Loucy (cell line): ENCODE data around the gene DUSP3.
A peak's percentile ranks its signal among the peaks of the same experiment; 100 is the strongest.

ENCODE experiments used
- H2AFZ ChIP-seq: fragments of 200-600 bp; sonication (generic); 2 replicates; pipeline ENCODE4 v1.6.0; 2016; ENCODE audit warnings: antibody characterized with exemption, mild to moderate bottlenecking, low read length, moderate library complexity
- H3F3A ChIP-seq: fragments of 200-600 bp; 2 replicates; pipeline ENCODE4 v1.6.0; 2016; ENCODE audit warnings: antibody characterized with exemption, low read depth, mild to moderate bottlenecking
- H3K27me3 ChIP-seq: fragments of 200-600 bp; sonication (generic); 2 replicates; pipeline ENCODE4 v1.6.1; 2014; ENCODE audit warnings: low read length, mild to moderate bottlenecking; ENCODE audit not compliant: insufficient read depth, poor library complexity, severe bottlenecking
- H3K36me3 ChIP-seq: fragments of 200-600 bp; sonication (generic); 2 replicates; pipeline ENCODE4 v1.6.1; 2016; ENCODE audit warnings: low read length; ENCODE audit not compliant: insufficient read depth
- H3K4me1 ChIP-seq: fragments of 200-600 bp; sonication (generic); 2 replicates; pipeline ENCODE4 v1.5.1; 2014; ENCODE audit warnings: low read length, mild to moderate bottlenecking; ENCODE audit not compliant: insufficient read depth, poor library complexity, severe bottlenecking
- H3K4me2 ChIP-seq: fragments of 200-600 bp; sonication (generic); 2 replicates; pipeline ENCODE4 v1.6.0; 2014; ENCODE audit warnings: antibody characterized with exemption, low read length, low read depth, mild to moderate bottlenecking; ENCODE audit not compliant: poor library complexity, severe bottlenecking
- H3K4me3 ChIP-seq: fragments of 200-600 bp; sonication (generic); 2 replicates; pipeline ENCODE4 v1.5.1; 2014; ENCODE audit warnings: low read length, mild to moderate bottlenecking, mixed read lengths; ENCODE audit not compliant: poor library complexity, severe bottlenecking
- H3K79me2 ChIP-seq: fragments of 200-600 bp; sonication (generic); 2 replicates; pipeline ENCODE4 v1.6.1; 2014; ENCODE audit warnings: low read length; ENCODE audit not compliant: insufficient read depth
- H3K9ac ChIP-seq: fragments of 200-600 bp; sonication (generic); 2 replicates; pipeline ENCODE4 v1.6.0; 2014; ENCODE audit warnings: mild to moderate bottlenecking, low read depth, low read length, moderate library complexity; ENCODE audit not compliant: poor library complexity, severe bottlenecking
- H3K9me2 ChIP-seq: fragments of 200-600 bp; sonication (generic); replicated peaks from 2 replicates; pipeline ENCODE4 v1.6.1; 2016; ENCODE audit warnings: low read depth, low read length, mixed read lengths
- H3K9me3 ChIP-seq: fragments of 200-600 bp; sonication (generic); 2 replicates; pipeline ENCODE4 v1.6.1; 2014; ENCODE audit warnings: mild to moderate bottlenecking, antibody characterized with exemption, low read length, low read depth; ENCODE audit not compliant: insufficient read depth
- H4K20me1 ChIP-seq: fragments of 200-600 bp; sonication (generic); 2 replicates; pipeline ENCODE4 v1.6.0; 2014; ENCODE audit warnings: antibody characterized with exemption, low read length, mild to moderate bottlenecking; ENCODE audit not compliant: insufficient read depth, poor library complexity, severe bottlenecking
- EZH2phosphoT487 ChIP-seq: fragments of 200-600 bp; IDR thresholded peaks from 2 replicates; pipeline ENCODE4 v1.6.1; 2018; ENCODE audit warnings: antibody characterized with exemption, mild to moderate bottlenecking, moderate library complexity, borderline replicate concordance
- TF ChIP-seq, protein P1 (sequence below): fragments of 200-600 bp; sonication (generic); conservative IDR thresholded peaks from 2 replicates; pipeline ENCODE4 v1.5.1; 2014; ENCODE audit warnings: mild to moderate bottlenecking, antibody characterized with exemption, low read length

The DUSP3 gene

DNA sequence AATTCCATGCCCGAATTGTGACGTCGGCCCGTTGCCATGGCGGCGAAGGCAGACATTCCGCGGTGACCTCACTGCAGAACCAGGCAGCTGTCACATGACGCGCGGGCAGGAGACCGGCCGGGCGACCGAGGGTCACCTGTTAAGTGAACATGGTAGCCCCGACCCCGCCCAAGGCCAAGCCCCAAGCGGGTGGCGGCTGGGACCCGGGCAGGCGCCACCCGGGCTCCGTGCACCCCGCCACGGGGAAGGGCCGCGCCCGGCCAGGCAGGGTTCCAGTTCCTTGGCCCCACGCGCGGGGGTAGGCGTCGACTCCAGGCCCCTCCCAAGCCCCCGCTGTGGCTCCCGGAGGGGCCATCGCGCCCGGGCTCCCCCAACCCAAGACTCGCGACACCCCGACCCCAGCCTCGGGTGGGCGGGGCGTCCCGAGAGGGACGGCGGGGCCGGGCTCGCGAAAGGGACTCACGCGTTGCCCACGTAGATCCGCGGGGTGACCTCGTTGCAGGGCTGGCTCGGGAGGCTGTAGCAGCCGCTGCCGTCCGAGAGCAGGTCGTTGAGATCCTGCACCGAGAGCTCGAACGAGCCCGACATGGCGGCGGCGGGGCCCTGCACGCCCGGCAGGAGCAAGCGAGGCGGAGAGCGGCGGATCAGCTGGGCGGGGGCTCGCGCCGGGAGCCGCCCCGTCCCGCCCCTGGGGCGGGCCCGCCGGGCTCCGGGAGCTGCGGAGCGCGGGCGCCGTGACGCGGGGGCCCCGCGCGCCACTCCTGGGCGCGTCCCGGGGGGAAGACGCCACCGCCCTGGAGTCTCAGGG lies at the start of gene DUSP3:
DUSP3 (minus strand) TSS at position 641 of the 808 bp plus-strand sequence; CDS start at position 588, 53 bp downstream.
- TF ChIP-seq, protein P1, sequence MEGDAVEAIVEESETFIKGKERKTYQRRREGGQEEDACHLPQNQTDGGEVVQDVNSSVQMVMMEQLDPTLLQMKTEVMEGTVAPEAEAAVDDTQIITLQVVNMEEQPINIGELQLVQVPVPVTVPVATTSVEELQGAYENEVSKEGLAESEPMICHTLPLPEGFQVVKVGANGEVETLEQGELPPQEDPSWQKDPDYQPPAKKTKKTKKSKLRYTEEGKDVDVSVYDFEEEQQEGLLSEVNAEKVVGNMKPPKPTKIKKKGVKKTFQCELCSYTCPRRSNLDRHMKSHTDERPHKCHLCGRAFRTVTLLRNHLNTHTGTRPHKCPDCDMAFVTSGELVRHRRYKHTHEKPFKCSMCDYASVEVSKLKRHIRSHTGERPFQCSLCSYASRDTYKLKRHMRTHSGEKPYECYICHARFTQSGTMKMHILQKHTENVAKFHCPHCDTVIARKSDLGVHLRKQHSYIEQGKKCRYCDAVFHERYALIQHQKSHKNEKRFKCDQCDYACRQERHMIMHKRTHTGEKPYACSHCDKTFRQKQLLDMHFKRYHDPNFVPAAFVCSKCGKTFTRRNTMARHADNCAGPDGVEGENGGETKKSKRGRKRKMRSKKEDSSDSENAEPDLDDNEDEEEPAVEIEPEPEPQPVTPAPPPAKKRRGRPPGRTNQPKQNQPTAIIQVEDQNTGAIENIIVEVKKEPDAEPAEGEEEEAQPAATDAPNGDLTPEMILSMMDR, result no peak
- TF ChIP-seq EZH2phosphoT487, result no peak
- no peaks in the 10 kb centered on the region for H3F3A ChIP-seq
- H3K9me2 ChIP-seq, result no peaks in the 10 kb centered on the region
- no peaks in the 10 kb centered on the region for H3K79me2 ChIP-seq
- no peaks in the 10 kb centered on the region for H3K36me3 ChIP-seq
- no peaks in the 10 kb centered on the region for H4K20me1 ChIP-seq
- H3K9me3 ChIP-seq, result no peaks in the 10 kb centered on the region
- peak within 1 kb of the TSS; percentile 86 for H3K4me2 ChIP-seq
- peaks cover 32% of the 10 kb centered on the region for H3K27me3 ChIP-seq
- peaks cover 17% of the 10 kb centered on the region for H3K4me1 ChIP-seq
- H3K9ac ChIP-seq, result peak within 1 kb of the TSS; percentile 86
- peak within 1 kb of the TSS; percentile 94 for H3K4me3 ChIP-seq
- H2AFZ ChIP-seq, result peak within 1 kb of the TSS; percentile 99

DNA sequence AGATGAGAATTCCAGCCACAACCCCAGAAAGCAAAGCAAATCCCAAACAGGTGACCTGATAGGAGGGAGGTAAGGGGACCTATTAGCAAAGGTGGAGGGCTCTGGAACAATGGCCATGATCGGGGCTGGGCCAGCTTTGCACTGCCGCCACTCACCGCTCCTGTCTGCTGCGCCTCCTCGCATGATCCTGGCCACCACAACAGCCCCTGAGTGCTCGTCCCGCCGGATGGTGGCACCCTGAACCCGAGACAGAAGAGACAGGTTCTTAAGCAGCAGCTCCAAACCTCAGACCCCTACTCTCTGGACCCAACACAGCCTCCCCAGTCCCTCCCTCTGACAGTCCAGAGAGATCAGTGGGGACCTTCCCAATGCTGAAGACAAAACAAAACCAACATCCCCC lies 48.8 kb upstream of the DUSP3 start:
- TF ChIP-seq EZH2phosphoT487, result no peak
- TF ChIP-seq, protein P1, result no peak
- Histone ChIP-seq H4K20me1 (no peaks in the 10 kb centered on the region), H3K36me3 (no peaks in the 10 kb centered on the region), H3K4me1 (no peaks in the 10 kb centered on the region), H2AFZ (no peak overlapping the region), H3K4me3 (no peak overlapping the region), H3K4me2 (no peak overlapping the region), H3K9me3 (no peaks in the 10 kb centered on the region), H3K79me2 (no peaks in the 10 kb centered on the region), H3F3A (no peaks in the 10 kb centered on the region), H3K9me2 (no peaks in the 10 kb centered on the region), H3K9ac (no peak overlapping the region), H3K27me3 (peaks cover 13% of the 10 kb centered on the region)

GRCh38 chr17:43826206-43826605 lies 47.4 kb upstream of the DUSP3 start:
- no peak overlapping the region for H3K4me3 ChIP-seq
- H4K20me1 ChIP-seq, result no peaks in the 10 kb centered on the region
- no peaks in the 10 kb centered on the region for H3K79me2 ChIP-seq
- no peaks in the 10 kb centered on the region for H3K27me3 ChIP-seq
- H3K4me2 ChIP-seq, result no peak overlapping the region
- TF ChIP-seq, protein P1, result no peak
- no peak for TF ChIP-seq EZH2phosphoT487
- no peak overlapping the region for H2AFZ ChIP-seq
- H3K36me3 ChIP-seq, result no peaks in the 10 kb centered on the region
- H3K9me2 ChIP-seq, result no peaks in the 10 kb centered on the region
- no peaks in the 10 kb centered on the region for H3K9me3 ChIP-seq
- no peak overlapping the region for H3K9ac ChIP-seq
- no peaks in the 10 kb centered on the region for H3K4me1 ChIP-seq
- H3F3A ChIP-seq, result no peaks in the 10 kb centered on the region
